ENCODE data around the gene CD58.

Gene CD58

GRCh38 chr1:116506132-116507004, 64.5 kb downstream of the CD58 start:
- Histone ChIP-seq H3K4me1 (ENCODE audit: control extremely low read depth in 1 of 4, control insufficient read depth in 4 of 4, insufficient read depth in 4 of 4, low read length in 3 of 4) (peaks cover 29 to 84% (median 48%) of the 10 kb centered on the region in 4 experiments), H3K36me3 (ENCODE audit: control insufficient read depth in 4 of 4, insufficient read depth in 4 of 4, low read length in 3 of 4) (no peaks in the 10 kb centered on the region), H3K4me3 (ENCODE audit: control insufficient read depth in 1 of 7, extremely low read depth in 1 of 7, insufficient read depth in 4 of 7, low read depth in 2 of 7, low read length in 6 of 7) (no peak overlapping the region), H3K9me3 (ENCODE audit: control extremely low read depth in 1 of 5, control insufficient read depth in 4 of 5, insufficient read depth in 2 of 5, low read depth in 1 of 5, low read length in 4 of 5) (no peaks in the 10 kb centered on the region), H3K27me3 (replicated peaks in 2 of 5; ENCODE audit: control insufficient read depth in 4 of 5, insufficient read depth in 5 of 5, low read length in 4 of 5) (no peaks in the 10 kb centered on the region), H3K27ac (ENCODE audit: insufficient read depth in 1 of 2, low read depth in 1 of 2, low read length in 2 of 2, poor library complexity in 1 of 2, severe bottlenecking in 2 of 2) (no peak overlapping the region)
- no peak for DNase-seq
- POLR2A ChIA-PET: interaction anchor here (1.0 to 4.1 kb wide), 2 partner anchors 9 to 16 kb away, joined by 3 to 26 read pairs; no protein-coding TSS in a partner anchor
- CTCF ChIA-PET: interaction anchor here (4.4 kb wide), 1 partner anchor 8 kb away, joined by 31 read pairs; no protein-coding TSS in a partner anchor
- 97% methylated on average over 6 of the region's 7 CpGs for WGBS (ENCODE audit: insufficient coverage)

- 28% methylated on average over 6 of the region's 8 CpGs for WGBS (ENCODE audit: insufficient coverage)
- Histone ChIP-seq H3K36me3 (ENCODE audit: control insufficient read depth in 4 of 4, insufficient read depth in 4 of 4, low read length in 3 of 4) (no peaks in the 10 kb centered on the region), H3K27me3 (replicated peaks in 2 of 5; ENCODE audit: control insufficient read depth in 4 of 5, insufficient read depth in 5 of 5, low read length in 4 of 5) (no peaks in the 10 kb centered on the region), H3K27ac (ENCODE audit: insufficient read depth in 1 of 2, low read depth in 1 of 2, low read length in 2 of 2, poor library complexity in 1 of 2, severe bottlenecking in 2 of 2) (peak overlapping the region; percentile 20 to 79), H3K4me1 (ENCODE audit: control extremely low read depth in 1 of 4, control insufficient read depth in 4 of 4, insufficient read depth in 4 of 4, low read length in 3 of 4) (peaks cover 24 to 74% (median 44%) of the 10 kb centered on the region in 4 experiments), H3K4me3 (ENCODE audit: control insufficient read depth in 1 of 7, extremely low read depth in 1 of 7, insufficient read depth in 4 of 7, low read depth in 2 of 7, low read length in 6 of 7) (peak overlapping the region in 3 of 7 experiments; percentile 16 to 26 (median 26)), H3K9me3 (ENCODE audit: control extremely low read depth in 1 of 5, control insufficient read depth in 4 of 5, insufficient read depth in 2 of 5, low read depth in 1 of 5, low read length in 4 of 5) (no peaks in the 10 kb centered on the region)
- DNase-seq: peak; percentile 88 to 99 (median 98)
- ChIA-PET POLR2A (interaction anchor here (1.3 to 4.1 kb wide), 3 partner anchors 9 to 66 kb away, joined by 4 to 26 read pairs (median 6); partner anchors contain the start of gene CD58), CTCF (interaction anchor here (0.6 to 9.7 kb wide), 11 partner anchors 10 to 366 kb away, joined by 3 to 113 read pairs (median 5); no protein-coding TSS in a partner anchor)
These were observed 66.3 kb downstream of the CD58 start for GRCh38 chr1:116504308-116505156.

GRCh38 chr1:116503546-116504307, 67.1 kb downstream of the CD58 start:
- ChIA-PET CTCF (interaction anchor here (0.7 to 9.7 kb wide), 10 partner anchors 11 to 365 kb away, joined by 3 to 113 read pairs (median 6); no protein-coding TSS in a partner anchor), POLR2A (interaction anchor here (1.3 to 4.1 kb wide), 3 partner anchors 10 to 67 kb away, joined by 4 to 26 read pairs (median 6); partner anchors contain the start of gene CD58)
- DNase-seq: peak in 2 of 3 donors; percentile 57 to 69
- no peaks in the 10 kb centered on the region for H3K36me3 ChIP-seq (ENCODE audit: control insufficient read depth in 4 of 4, insufficient read depth in 4 of 4, low read length in 3 of 4)
- no peaks in the 10 kb centered on the region for H3K27me3 ChIP-seq (replicated peaks in 2 of 5; ENCODE audit: control insufficient read depth in 4 of 5, insufficient read depth in 5 of 5, low read length in 4 of 5)
- no peaks in the 10 kb centered on the region for H3K9me3 ChIP-seq (ENCODE audit: control extremely low read depth in 1 of 5, control insufficient read depth in 4 of 5, insufficient read depth in 2 of 5, low read depth in 1 of 5, low read length in 4 of 5)
- H3K4me3 ChIP-seq (ENCODE audit: control insufficient read depth in 1 of 7, extremely low read depth in 1 of 7, insufficient read depth in 4 of 7, low read depth in 2 of 7, low read length in 6 of 7): peak overlapping the region in 2 of 7 experiments; percentile 26 to 41
- H3K27ac ChIP-seq (ENCODE audit: insufficient read depth in 1 of 2, low read depth in 1 of 2, low read length in 2 of 2, poor library complexity in 1 of 2, severe bottlenecking in 2 of 2): peak overlapping the region; percentile 20 to 79
- H3K4me1 ChIP-seq (ENCODE audit: control extremely low read depth in 1 of 4, control insufficient read depth in 4 of 4, insufficient read depth in 4 of 4, low read length in 3 of 4): peaks cover 17 to 71% (median 39%) of the 10 kb centered on the region in 4 experiments
- WGBS (ENCODE audit: insufficient coverage): 72% methylated on average over 7 of the region's 7 CpGs

GRCh38 chr1:116502671-116503314, 68.0 kb downstream of the CD58 start:
- Histone ChIP-seq H3K4me1 (ENCODE audit: control extremely low read depth in 1 of 4, control insufficient read depth in 4 of 4, insufficient read depth in 4 of 4, low read length in 3 of 4) (peaks cover 16 to 64% (median 32%) of the 10 kb centered on the region in 4 experiments), H3K36me3 (ENCODE audit: control insufficient read depth in 4 of 4, insufficient read depth in 4 of 4, low read length in 3 of 4) (no peaks in the 10 kb centered on the region), H3K9me3 (ENCODE audit: control extremely low read depth in 1 of 5, control insufficient read depth in 4 of 5, insufficient read depth in 2 of 5, low read depth in 1 of 5, low read length in 4 of 5) (no peaks in the 10 kb centered on the region), H3K27me3 (replicated peaks in 2 of 5; ENCODE audit: control insufficient read depth in 4 of 5, insufficient read depth in 5 of 5, low read length in 4 of 5) (no peaks in the 10 kb centered on the region), H3K4me3 (ENCODE audit: control insufficient read depth in 1 of 7, extremely low read depth in 1 of 7, insufficient read depth in 4 of 7, low read depth in 2 of 7, low read length in 6 of 7) (no peak overlapping the region), H3K27ac (ENCODE audit: insufficient read depth in 1 of 2, low read depth in 1 of 2, low read length in 2 of 2, poor library complexity in 1 of 2, severe bottlenecking in 2 of 2) (no peak overlapping the region)
- DNase-seq: no peak
- ChIA-PET POLR2A (interaction anchor here (4.1 kb wide), 1 partner anchor 12 kb away, joined by 26 read pairs; no protein-coding TSS in a partner anchor), CTCF (interaction anchor here (1.2 to 11.2 kb wide), 5 partner anchors 12 to 362 kb away, joined by 4 to 140 read pairs (median 31); no protein-coding TSS in a partner anchor)
- WGBS (ENCODE audit: insufficient coverage): 88% methylated on average over 3 of the region's 5 CpGs

DNA sequence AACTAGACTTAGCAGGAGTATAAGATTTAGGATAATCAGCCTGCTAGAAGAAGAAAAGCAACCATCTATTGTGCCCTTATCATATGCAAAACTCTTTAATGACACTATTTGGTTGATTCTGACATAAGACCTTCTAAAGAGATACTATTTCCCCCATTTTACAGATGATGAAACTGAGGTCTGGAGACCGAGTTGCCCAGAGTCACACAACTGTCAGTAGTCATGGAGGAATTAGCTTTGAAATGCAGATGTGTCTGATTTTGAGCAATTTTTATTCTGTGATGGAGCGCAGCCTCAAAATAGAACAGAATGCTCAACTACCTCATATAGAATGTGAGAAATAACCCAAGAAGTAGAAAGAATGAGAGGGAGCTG, 69.0 kb downstream of the CD58 start:
- no CpG with 5 or more reads among the region's 2 CpGs for WGBS (ENCODE audit: insufficient coverage)
- peaks cover 16 to 60% (median 33%) of the 10 kb centered on the region in 4 experiments for H3K4me1 ChIP-seq (ENCODE audit: control extremely low read depth in 1 of 4, control insufficient read depth in 4 of 4, insufficient read depth in 4 of 4, low read length in 3 of 4)
- no peak for DNase-seq
- H3K4me3 ChIP-seq (ENCODE audit: control insufficient read depth in 1 of 7, extremely low read depth in 1 of 7, insufficient read depth in 4 of 7, low read depth in 2 of 7, low read length in 6 of 7): no peak overlapping the region
- H3K27ac ChIP-seq (ENCODE audit: insufficient read depth in 1 of 2, low read depth in 1 of 2, low read length in 2 of 2, poor library complexity in 1 of 2, severe bottlenecking in 2 of 2): no peak overlapping the region
- no peaks in the 10 kb centered on the region for H3K36me3 ChIP-seq (ENCODE audit: control insufficient read depth in 4 of 4, insufficient read depth in 4 of 4, low read length in 3 of 4)
- no peaks in the 10 kb centered on the region for H3K9me3 ChIP-seq (ENCODE audit: control extremely low read depth in 1 of 5, control insufficient read depth in 4 of 5, insufficient read depth in 2 of 5, low read depth in 1 of 5, low read length in 4 of 5)
- POLR2A ChIA-PET: interaction anchor here (4.1 kb wide), 1 partner anchor 13 kb away, joined by 26 read pairs; no protein-coding TSS in a partner anchor
- H3K27me3 ChIP-seq (replicated peaks in 2 of 5; ENCODE audit: control insufficient read depth in 4 of 5, insufficient read depth in 5 of 5, low read length in 4 of 5): no peaks in the 10 kb centered on the region
- CTCF ChIA-PET: interaction anchor here (0.6 to 11.2 kb wide), 5 partner anchors 12 to 361 kb away, joined by 3 to 140 read pairs (median 5); no protein-coding TSS in a partner anchor

Data from common myeloid progenitor, CD34-positive (primary cell).